GM21381 (cell line): ENCODE data around the gene AMACR.
"Not testable (repeated sequence)": the region's sequence is repeated elsewhere in the genome, so short reads cannot be mapped to it uniquely, and the experiment has no call there.

Experiments used
- ATAC-seq: cut with Tn5 transposase; IDR thresholded peaks from one replicate; pipeline ENCODE4 v1.9.1; 2021; ENCODE audit warnings: mild to moderate bottlenecking, moderate library complexity; ENCODE audit not compliant: unreplicated experiment

Gene AMACR

DNA sequence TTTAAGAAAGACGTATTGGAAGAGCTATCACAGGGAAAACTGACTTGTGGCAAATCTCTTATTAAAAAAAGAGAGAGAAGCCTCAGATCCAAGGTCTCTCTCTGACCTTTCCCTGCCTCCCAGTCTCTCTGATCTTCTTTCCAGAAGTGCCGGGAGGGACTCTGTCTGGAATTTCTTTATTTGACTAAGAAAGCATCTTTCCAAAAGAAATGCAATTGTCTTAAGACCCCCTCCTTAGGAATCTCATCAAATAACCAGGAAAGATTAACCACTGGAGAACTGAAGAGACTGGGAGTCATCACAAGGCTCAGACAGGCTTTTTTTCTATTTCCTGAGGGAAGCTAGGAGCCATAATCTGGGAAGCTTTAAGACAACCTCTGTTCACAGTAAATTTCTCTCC, 30.5 kb upstream of the AMACR start:
- no peak for ATAC-seq

DNA sequence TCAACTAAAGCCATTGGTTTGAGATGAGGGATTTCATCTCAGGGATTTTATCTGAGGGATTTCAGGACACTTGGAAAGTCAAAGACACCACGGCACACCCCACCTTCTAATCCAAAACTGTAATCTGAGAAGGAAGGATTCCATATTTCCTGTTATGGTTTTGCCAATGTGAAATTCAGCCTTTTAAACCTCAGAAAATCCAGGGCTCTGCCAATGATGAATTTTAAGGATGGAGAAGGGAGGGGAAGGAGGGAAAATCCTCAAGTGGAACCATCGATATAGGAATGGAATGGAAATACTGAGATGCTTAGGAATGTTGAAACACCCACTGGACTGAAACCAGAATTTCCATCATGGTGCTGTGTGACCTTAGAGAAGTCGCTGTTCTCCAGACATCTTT, 29.9 kb upstream of the AMACR start:
- no peak for ATAC-seq

DNA sequence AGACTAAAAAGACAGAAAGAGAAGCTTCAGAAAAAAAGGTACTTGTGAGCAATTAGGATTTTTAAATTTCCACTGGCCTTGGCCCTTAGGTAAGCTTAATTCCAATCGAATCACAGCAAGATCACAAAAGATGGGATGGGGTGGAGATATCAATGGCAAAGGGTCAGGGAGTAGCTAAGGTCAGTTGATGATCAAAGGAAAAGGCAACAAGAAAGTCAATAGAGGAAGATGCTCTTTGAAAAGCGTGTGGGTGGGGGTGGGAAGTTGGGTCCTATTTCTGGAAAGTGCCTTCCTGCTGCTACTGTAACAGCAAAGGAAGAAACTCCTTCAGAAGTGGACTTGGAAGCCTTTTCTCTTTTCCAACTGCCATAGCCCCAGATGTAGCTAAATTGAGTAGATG, 27.9 kb upstream of the AMACR start:
- no peak for ATAC-seq

DNA sequence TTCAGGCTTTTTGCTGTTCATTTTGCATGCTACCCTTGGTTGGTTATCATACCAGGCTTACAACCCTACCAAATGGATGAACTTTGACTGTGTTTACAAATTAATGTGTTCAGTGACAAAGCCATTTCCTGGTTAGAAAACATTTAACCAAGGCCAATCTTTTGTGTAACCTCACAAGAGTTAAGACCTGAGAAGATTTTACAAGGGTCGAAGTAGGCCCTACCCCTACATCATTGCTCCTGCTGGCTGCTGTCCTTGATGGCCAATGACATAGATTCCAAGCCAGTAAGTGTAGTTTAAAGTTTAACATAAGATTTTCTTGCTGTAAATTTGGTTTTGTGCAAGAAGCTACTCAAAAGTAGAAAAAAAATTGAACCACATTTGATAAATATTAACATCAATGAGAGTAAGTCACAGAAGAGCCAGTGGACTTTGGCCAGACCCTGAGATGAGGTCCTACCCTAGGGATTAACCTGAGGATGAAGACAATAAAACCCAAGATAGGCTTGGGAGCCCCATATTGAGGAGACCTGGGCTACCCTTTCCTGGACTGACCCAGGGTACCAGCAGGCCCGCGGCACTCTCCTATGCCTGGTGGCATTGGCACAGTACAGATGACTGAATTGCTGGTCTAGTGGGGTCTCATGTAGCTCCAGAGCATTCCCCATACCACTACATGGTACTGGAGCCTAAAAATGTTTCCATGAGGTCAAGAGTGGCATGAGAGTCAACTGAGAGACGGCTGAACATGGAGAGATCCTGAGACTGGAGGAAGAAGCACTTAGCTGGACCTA, 26.9 kb upstream of the AMACR start:
- ATAC-seq: peak; percentile 57

DNA sequence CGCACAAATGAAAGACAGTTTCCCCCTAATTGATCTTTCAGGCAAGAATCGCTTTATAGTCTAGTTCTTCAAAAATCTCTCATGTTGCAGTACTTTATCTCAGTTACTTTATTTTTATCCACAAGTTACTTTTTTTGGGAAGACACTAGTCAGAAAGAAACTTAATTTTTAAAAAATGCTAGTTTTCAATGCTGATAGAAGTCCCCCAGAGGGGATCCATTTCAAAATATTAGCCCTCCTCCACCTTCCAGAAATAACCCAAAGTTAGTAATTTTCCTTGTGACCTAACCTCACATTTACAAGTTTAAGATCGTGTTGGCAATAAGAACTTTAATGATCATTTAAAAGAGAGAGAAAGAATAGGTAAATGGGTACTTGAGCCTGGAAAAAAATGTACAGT, 24.1 kb upstream of the AMACR start:
- ATAC-seq: no peak

DNA sequence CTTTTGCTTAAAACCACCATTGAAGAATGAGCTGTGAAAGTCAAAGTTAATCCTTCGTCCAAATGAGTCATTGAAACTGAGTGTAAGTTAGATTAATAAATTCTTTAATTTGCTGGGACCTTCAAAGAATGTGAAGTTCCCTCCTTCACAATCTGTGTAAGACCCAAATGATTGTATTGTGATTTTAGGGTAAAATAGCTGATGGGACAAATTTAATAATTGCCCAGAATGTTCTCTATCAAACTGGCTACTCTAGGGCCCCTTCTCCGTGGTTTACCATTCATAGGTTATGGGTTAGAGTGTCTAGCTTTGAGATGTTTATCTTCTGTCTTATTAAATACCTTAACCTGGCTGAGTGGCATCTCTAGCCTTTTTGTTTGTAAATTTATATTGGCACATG, 23.3 kb upstream of the AMACR start:
- no peak for ATAC-seq

DNA sequence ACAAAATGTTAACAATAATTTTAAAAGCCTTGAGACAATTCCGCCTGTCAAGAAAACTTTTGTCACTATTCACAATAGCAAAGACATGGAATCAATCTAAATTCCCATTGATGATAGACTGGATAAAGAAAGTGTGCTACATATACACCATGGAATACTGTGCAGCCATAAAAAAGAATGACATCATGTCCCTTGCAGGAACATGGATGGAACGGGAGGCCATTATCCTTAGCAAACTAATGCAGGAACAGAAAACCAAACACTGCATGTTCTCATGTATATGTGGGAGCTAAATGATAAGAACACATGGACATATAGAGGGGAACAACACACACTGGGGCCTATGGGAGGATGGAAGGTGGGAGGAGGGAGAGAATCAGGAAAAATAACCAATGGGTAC, 22.7 kb upstream of the AMACR start:
- ATAC-seq: not testable (repeated sequence)

DNA sequence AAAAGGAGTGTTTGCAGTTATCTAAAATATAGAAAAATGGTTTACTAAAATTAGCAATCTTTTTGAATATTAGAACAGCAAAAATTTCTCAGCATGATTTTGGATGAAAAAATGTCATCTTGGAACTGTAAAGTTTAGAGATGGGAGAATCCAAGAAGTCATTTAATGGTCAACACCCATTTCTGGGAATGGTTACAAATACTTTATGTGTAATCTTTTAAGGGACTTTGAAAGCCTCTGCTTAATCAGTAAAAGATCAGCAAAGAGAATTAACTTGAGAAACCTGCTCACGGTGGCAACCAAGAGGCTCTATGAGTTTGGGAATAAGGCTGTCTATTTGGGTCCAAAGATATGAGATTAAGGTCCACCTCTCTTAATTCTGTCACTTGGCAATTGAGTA, 22.2 kb upstream of the AMACR start:
- no peak for ATAC-seq

DNA sequence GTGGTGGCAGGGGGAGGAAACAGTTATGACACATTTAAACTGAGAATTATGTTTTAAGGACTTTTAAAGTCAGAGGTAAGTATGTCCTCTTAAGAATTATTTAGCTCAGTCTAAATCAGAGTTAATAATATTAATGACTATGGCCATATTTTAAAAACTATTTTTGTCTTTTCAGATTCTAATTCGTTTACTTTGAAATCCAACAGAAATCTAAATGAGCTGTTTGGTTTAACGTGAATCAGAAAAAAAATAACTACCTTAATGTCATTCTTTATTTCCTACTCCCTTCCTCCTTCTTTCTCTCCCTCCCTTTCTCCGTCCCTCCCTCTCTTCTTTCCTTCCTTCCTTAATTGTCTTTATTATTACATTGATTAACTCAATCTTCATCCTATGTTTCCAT, 20.5 kb upstream of the AMACR start:
- no peak for ATAC-seq

DNA sequence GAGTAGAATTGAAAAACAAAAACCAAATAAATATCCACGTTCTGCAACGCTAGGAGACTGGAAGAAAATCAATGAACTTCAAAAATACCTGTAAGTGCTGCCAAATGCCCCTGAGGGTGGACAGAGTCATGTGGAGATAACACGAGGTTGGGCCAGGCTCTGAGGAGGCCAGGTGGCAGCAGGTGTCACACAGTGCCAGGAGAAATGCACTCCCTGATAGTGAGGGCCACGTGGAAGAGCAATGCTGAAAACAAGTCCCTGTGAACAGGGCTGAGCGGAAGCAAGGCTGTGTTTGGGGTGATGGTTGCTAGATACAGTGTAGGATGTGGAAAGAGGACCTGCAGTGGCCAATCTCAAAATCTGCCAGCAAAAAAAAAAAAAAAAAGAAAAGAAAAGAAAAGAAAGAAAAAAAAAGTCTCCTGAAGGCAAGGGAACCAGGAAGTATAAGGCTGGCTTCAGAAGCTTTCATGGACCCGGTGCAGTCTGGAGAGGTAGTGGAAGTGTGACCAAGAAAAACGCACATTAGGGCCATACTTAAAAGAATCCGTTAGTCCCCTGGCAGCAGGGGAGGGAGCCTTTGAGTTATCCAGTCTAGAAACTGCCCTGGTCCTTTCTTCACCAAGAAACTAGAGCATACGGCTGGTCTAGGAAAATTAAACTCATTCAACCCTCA, 18.4 kb upstream of the AMACR start:
- ATAC-seq: no peak

DNA sequence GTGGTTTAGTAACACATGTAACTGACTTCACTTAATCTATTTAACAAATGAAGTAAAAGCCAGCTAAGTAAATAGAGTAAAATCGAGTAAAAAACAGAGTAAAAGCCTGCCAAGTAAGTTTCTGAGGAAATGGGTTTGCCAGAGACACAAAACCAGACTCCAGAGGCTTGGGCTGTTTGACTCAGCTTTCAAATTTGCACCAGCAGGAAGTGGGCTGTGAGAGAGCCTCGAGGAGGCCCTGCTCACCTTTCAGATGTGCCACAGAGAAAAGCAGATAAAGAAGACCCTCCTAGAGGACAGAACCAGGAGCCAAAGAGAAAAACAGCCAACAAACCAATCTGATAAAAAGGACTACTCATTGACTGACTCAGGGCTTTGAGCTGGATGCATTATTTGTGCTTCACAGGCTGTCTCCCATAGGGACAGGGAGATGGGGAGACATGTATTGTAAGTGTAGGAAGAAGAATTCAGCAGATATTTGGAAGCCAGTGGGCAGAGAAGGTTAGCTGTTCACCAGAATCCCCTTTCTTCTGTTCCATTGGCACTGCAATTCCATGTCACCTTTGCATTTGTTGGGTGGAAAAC, 14.4 kb upstream of the AMACR start:
- peak; percentile 96 for ATAC-seq

DNA sequence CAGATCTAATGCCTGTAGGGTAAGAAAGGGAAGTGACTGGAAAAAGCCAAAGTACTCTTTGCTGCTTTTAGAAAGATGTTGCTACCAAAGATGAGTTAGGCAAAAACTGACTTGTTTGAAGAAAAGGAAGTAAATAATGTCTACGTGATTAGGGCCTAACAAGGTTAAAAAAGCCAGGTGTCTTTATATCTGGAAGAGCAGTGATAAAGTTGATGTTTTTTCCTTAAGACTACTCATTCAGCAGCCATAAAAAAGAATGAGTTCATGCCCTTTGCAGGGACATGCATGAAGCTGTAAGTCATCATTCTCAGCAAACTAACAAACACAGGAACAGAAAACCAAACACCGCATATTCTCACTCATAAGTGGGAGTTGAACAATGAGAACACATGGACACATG, 13.5 kb upstream of the AMACR start:
- no peak for ATAC-seq

DNA sequence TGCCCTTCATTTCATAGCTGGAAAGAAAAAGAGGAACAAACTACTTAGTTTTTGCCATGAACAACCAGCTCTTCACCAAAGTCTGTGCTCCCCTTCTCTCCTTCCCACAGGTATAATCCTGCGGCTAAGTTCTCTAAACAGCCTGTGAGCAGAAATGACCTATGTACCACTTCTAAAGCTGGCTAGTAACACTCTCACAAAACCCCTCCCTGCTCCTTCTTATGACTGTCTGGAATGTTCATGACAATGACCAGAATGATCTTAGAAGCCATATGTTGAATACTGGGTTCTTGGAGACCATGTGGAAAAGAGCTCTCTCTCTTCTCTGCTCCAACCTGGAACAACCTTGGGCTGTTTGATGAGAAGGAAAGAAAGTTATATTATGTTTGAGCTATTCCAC, 12.9 kb upstream of the AMACR start:
- ATAC-seq: no peak

DNA sequence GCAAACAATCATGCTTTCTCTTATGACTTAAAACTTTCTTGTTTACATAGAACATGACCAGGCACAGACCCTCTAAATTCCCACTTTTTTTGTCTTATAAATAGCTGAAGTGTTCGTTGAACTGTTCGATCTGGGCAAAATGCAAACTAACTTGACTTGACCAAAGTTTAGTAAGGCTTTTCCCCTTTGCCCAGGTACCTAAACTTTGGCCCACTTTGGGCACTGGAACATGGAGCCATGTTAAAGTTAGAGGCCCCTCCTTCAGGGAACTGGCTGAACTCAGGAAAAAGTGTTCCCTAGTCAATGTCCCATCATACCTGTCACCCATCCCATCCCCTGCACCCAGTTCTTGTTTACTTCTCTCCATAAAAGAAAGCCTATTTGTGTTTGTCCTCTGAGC, 9.4 kb upstream of the AMACR start:
- no peak for ATAC-seq

DNA sequence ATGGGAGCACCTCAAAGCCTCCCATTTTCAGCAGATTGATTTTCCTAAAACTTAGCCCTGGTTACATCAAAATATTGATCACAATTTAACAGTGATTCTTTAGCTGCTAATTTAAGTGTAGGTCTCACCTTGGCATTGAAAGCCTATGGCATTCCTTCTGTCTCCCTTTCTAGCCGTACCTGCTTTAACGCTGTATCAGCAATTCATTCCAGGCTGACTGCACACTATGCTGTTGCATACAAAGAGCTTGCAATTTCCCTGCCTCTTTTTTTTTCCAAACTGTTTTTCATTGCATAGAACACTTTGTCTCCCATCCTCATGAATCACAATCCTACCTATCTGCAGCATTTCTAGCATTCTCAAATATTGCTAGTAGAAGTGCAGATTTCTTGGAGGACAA, 8.9 kb upstream of the AMACR start:
- no peak for ATAC-seq

DNA sequence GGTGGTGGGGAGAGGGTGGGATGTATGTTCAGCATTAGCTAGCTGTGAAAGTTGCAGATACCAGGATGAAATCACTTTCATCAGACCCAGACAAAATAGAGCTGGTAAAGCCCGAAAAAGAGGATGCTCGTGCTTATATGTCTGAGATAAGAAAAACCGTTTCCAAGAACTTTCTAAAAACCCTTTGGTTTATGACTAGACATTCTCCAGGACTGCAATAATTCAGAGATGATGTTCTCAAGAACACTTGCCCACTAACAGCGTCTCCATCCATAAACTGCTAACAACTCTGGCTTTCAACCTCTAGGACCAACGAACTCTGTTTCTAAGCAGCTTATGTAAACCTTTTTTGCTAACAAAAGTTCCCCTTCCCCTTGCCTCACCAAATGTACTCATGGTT, 8.4 kb upstream of the AMACR start:
- ATAC-seq: no peak

DNA sequence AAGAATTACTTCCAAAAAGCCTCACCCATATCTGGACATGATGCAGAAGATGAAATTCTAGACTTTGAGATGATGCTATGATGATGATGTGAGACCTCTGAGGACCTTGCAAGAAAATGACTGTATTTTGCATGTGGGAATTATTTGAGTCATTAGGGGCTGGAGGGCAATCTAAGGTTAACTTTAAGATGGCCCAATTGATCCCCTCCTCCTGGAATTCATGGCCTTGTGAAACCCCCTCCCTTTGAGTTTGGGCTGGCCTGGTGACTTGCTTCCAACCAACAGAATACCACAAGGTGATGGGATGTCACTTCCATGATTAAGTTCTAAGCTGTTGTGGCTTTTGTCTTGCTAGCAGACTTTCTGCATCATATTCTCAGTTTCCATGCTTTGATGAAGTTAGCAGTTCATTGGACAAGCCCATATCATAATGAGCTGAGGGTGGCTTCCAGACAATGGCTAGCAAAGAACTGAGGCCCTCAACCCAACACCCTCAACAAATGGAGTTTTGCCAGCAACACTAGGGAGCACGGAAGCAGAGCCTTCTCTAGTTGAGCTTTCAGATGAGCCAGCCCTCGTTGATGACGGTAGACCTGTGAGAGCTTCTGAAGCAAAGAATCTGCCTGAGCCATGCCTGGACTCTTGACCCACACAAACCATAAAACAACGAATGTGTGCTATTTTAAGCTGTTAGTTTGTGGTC, 7.4 kb upstream of the AMACR start:
- ATAC-seq: no peak

DNA sequence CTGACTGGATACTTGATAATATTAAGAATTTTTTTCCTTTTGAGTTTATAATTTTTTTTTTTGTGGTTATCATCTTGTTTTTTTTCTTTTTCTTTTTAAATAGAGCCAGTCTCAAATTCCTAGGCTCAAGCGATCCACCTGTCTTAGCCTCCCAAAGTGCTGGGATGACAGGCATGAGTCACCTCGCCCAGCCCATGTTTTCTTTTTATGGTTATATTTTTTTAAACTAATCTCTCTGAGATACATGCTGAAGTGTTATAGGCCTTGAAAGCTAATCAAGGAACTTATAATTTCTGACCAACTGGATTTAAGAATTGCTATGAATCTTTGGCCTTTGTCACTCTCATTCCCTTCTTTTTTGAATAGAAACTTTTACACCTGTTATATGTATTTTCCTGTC, 6.8 kb upstream of the AMACR start:
- no peak for ATAC-seq

DNA sequence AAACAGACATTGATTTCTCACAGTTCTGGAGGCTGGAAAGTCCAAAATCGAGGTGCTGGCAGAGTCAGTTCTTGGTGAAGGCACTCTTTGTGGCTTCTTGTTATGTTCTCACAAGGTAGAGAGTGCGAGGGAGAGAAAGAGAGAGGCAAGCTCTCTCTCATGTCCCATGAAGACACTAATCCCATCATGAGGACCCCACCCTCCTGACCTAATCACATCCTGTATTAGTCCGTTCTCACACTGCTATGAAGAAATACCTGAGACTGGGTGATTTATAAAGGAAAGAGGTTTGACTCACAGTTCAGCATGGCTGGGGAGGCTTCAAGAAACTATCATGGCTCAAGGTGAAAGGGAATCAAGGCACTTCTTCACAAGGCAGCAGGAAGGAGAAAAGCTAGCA, 5.7 kb upstream of the AMACR start:
- no peak for ATAC-seq

DNA sequence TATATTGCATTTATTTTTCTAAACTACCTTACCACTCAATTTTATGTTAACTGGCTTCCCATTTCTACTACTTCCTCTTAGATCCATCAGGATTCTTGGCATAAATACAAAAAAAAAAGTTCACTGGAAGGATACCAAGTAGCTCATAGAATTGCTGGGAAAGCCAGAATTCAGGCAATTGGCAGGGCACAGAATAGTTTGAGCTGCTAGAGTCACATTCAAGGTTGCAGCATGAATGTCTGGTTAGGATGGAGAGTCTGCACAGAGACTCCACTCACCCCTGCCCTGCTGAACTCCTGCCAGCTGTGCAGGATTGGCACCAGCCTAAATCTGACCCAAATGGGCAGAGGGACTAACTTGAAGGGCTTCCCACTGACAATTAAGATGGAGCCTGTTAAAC, 4.9 kb upstream of the AMACR start:
- no peak for ATAC-seq

DNA sequence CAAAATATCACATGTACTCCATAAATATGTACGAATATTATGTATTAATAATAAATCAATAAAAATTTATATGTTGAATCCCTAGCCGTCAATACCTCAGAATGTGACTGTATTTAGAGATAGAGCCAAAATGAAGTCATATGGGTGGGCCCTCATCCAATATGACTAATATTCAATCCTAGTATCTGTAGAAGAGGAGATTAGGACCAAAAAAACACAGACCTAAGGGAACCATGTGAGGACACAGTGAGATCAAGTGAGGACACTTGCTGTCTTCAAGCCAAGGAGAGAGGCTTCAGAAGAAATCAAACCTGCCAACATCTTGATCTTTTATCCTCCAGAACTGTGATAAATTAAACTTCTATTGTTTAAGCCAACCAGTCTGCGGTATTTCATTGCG, 3.7 kb upstream of the AMACR start:
- ATAC-seq: no peak

DNA sequence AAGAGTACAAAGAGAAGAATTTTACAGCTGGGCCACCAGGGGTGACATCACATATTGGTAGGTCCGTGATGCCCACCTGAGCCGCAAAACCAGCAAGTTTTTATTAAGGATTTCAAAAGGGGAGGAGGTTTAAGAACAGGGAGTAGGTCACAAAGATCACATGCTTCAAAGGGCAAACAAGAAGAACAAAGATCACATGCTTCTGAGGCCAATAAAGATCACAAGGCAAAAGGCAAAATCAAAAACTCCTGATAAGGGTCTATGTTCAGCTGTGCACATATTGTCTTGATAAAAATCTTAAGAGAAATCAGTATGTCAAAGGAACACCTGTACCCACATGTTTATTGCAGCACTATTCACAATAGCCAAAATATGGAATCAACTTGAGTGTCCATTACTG, 2.3 kb upstream of the AMACR start:
- ATAC-seq: not testable (repeated sequence)
